Body of pancreas (tissue), 4 donors: Measurements from ENCODE around the gene PP2D1. TPM values are rescaled to one million over a fixed set of nuclear protein-coding genes. Genes with fewer than 3 reads are reported as not detected.

Source experiments
- ATAC-seq: fragments of 150-250 bp; one replicate; pipeline ENCODE4 v1.9.1; 2016
- DNase-seq, 4 donors: peaks; one replicate each; pipeline ENCODE4 v3.0.0-alpha.2; 2019
- H3K27ac ChIP-seq, 4 donors: fragments of 200-600 bp; sonication (generic); 1 replicate in 3 of 4; 2 replicates in 1 of 4; pipeline versions ENCODE4 v1.5.1 to v1.6.1; 2016 to 2019; ENCODE audit warnings: mild to moderate bottlenecking in 1 of 4, mixed read lengths in 1 of 4, moderate library complexity in 1 of 4
- H3K27me3 ChIP-seq, 2 donors: fragments of 200-600 bp; sonication (generic); one replicate each; pipeline ENCODE4 v1.6.0; 2016; ENCODE audit warnings: mild to moderate bottlenecking in 1 of 2
- H3K36me3 ChIP-seq, 2 donors: fragments of 200-600 bp; sonication (generic); replicated peaks in 1 of 2; 2 replicates each; pipeline ENCODE4 v1.5.1; 2016; ENCODE audit warnings: low read depth in 2 of 2; ENCODE audit not compliant: insufficient read depth in 1 of 2
- H3K4me1 ChIP-seq: fragments of 200-600 bp; sonication (generic); one replicate; pipeline ENCODE4 v1.6.0; 2016
- H3K4me3 ChIP-seq, 2 donors: fragments of 200-600 bp; sonication (generic); 1 replicate in 1 of 2; 2 replicates in 1 of 2; pipeline ENCODE4 v1.5.1; 2016 to 2019
- H3K9me3 ChIP-seq, 3 donors: fragments of 200-600 bp; sonication (generic); 1 replicate in 2 of 3; 2 replicates in 1 of 3; pipeline ENCODE4 v1.5.1; 2016
- POLR2A ChIP-seq, 3 donors: fragments of 450-650 bp; IDR thresholded peaks; one replicate each; pipeline ENCODE4 v1.6.1; 2016; ENCODE audit warnings: antibody characterized with exemption in 3 of 3, mild to moderate bottlenecking in 2 of 3
- WGBS, 2 donors: methylation state at CpG; one replicate each; pipeline ENCODE4 v1.1.5; 2017; 5-methylcytosine and 5-hydroxymethylcytosine counted together
- intact Hi-C: fragments of 100-400 bp; cut with DNase I; formaldehyde crosslinking; loops from one replicate; pipeline ENCODE4 v1.15.1; 2023
- total RNA-seq, 2 donors: library from RNA; depleted of rRNA; stranded (reverse); fragments of >200 nt; gene quantifications; one replicate each; pipeline ENCODE4 v1.1.0, GENCODE V29; 2016
- TF ChIP-seq, protein P1 (sequence below), 7 experiments: fragments of 450-650 bp in 4 of 7; fragments of 200-600 bp in 3 of 7; sonication (generic) in 3 of 7; IDR thresholded peaks; one replicate each; pipeline ENCODE4 v1.5.1; 2016 to 2019; ENCODE audit warnings: antibody characterized with exemption in 7 of 7

The PP2D1 gene
- total RNA-seq, 2 donors from 2014 or later: not detected

- WGBS, 2 donors: 3 to 10% methylated on average over 5 of the region's 5 CpGs
- Histone ChIP-seq H3K9me3 (no peaks in the 10 kb centered on the region), H3K27ac (peak overlapping the region; percentile 13 to 61 (median 44)), H3K27me3 (no peaks in the 10 kb centered on the region), H3K36me3 (no peaks in the 10 kb centered on the region), H3K4me3 (no peak overlapping the region), H3K4me1 (peaks cover 38% of the 10 kb centered on the region)
- peak; percentile 33 for ATAC-seq
- TF ChIP-seq POLR2A (IDR thresholded peaks at IDR 0.05): no peak
- TF ChIP-seq, protein P1, sequence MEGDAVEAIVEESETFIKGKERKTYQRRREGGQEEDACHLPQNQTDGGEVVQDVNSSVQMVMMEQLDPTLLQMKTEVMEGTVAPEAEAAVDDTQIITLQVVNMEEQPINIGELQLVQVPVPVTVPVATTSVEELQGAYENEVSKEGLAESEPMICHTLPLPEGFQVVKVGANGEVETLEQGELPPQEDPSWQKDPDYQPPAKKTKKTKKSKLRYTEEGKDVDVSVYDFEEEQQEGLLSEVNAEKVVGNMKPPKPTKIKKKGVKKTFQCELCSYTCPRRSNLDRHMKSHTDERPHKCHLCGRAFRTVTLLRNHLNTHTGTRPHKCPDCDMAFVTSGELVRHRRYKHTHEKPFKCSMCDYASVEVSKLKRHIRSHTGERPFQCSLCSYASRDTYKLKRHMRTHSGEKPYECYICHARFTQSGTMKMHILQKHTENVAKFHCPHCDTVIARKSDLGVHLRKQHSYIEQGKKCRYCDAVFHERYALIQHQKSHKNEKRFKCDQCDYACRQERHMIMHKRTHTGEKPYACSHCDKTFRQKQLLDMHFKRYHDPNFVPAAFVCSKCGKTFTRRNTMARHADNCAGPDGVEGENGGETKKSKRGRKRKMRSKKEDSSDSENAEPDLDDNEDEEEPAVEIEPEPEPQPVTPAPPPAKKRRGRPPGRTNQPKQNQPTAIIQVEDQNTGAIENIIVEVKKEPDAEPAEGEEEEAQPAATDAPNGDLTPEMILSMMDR (IDR thresholded peaks at IDR 0.05): no peak
- DNase-seq: peak in 1 of 4 donors; percentile 42
- intact Hi-C loops: no loop called here
These were observed 44.9 kb upstream of the PP2D1 start for GRCh38 chr3:20056725-20057611.

DNA sequence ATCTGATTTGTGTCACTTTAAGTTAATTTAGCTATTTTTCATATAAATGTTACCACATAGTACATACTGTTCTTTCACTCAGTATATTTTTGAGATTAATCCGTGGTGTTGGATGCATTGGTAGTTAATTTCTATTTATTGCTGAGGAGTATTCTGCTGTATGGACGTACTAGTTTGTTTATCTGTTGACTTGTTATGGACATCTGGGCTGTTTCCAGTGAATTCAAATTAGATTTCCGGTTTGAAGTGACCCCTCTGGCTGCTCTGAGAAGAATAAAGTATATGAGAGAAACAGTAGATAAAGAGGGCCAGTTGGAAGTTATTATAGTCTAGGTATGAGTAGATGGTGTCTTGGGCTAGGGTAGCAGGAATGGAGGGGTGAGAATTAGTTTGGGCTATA, 43.8 kb upstream of the PP2D1 start:
- H3K4me3 ChIP-seq: no peak overlapping the region
- no peaks in the 10 kb centered on the region for H3K9me3 ChIP-seq
- TF ChIP-seq, protein P1 (IDR thresholded peaks at IDR 0.05): no peak
- TF ChIP-seq POLR2A (IDR thresholded peaks at IDR 0.05): no peak
- intact Hi-C loops: no loop called here
- 66 to 73% methylated on average over 3 of the region's 3 CpGs for WGBS, 2 donors
- peaks cover 32% of the 10 kb centered on the region for H3K4me1 ChIP-seq
- no peaks in the 10 kb centered on the region for H3K36me3 ChIP-seq
- no peaks in the 10 kb centered on the region for H3K27me3 ChIP-seq
- H3K27ac ChIP-seq: peak overlapping the region in 1 of 4 donors; percentile 15
- ATAC-seq: no peak
- DNase-seq: no peak

DNA sequence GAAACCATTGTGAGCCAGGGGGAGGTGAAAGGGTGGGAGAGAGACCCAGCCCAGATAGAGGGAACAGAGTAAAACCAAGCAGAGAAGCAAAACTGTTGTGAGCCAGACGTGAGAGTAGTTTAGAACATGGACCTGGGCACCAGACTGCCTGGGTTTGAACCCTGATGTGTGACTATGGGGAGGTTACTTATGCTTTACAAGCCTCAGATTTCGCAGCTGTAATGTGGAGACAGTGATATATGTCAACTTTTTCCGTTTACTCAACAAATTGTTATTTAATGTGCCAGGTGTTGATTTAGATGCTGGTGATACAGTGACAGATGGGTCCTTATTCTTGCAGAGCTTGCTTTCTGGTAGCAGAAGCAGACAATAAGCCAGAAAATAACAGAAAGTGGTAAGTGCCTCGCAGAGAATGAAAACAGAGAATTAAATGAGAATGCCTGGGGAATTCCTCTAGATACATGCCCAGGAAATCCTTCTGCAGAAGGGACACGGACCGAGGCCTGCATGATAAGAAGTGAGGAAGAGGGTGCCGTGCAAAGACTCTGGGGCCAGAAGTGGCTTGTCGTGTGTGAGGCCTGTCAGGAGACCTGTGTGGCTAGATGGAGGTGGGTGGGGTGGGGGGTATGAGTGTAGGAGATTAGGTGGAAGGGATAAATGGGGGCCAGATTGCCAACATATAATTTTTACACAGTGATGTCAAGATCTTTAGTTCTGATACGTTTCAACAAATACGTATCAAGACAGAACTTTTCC, 43.1 kb upstream of the PP2D1 start:
- H3K4me3 ChIP-seq: no peak overlapping the region
- WGBS, 2 donors: 63 to 66% methylated on average over 10 of the region's 10 CpGs
- H3K9me3 ChIP-seq: no peaks in the 10 kb centered on the region
- TF ChIP-seq, protein P1 (IDR thresholded peaks at IDR 0.05): no peak
- TF ChIP-seq POLR2A (IDR thresholded peaks at IDR 0.05): no peak
- DNase-seq (no peak), ATAC-seq (no peak)
- H3K4me1 ChIP-seq: peaks cover 31% of the 10 kb centered on the region
- intact Hi-C loops: no loop called here
- peak overlapping the region in 3 of 4 donors; percentile 15 to 65 (median 17) for H3K27ac ChIP-seq
- H3K36me3 ChIP-seq: no peaks in the 10 kb centered on the region
- no peaks in the 10 kb centered on the region for H3K27me3 ChIP-seq

- Histone ChIP-seq H3K27me3 (no peaks in the 10 kb centered on the region), H3K27ac (peak overlapping the region in 2 of 4 donors; percentile 15 to 65), H3K4me1 (peaks cover 31% of the 10 kb centered on the region), H3K4me3 (no peak overlapping the region), H3K9me3 (no peaks in the 10 kb centered on the region), H3K36me3 (no peaks in the 10 kb centered on the region)
- TF ChIP-seq, protein P1 (IDR thresholded peaks at IDR 0.05): no peak
- TF ChIP-seq POLR2A (IDR thresholded peaks at IDR 0.05): no peak
- intact Hi-C loops: no loop called here
- DNase-seq (peak; percentile 48 to 85 (median 69)), ATAC-seq (peak; percentile 84)
- 37 to 46% methylated on average over 4 of the region's 4 CpGs for WGBS, 2 donors
These were observed 42.5 kb upstream of the PP2D1 start for GRCh38 chr3:20054549-20054987.
